Mammary epithelial cell (primary cell): ENCODE results near the gene ACSL6.

ENCODE experiments used
- CTCF ChIP-seq, 2 donors: IDR thresholded peaks in 1 of 2; conservative IDR thresholded peaks in 1 of 2; 2 replicates each; pipeline ENCODE4 v1.5.1; 2011 to 2012; ENCODE audit warnings: inconsistent platforms in 2 of 2, low read length in 2 of 2, mild to moderate bottlenecking in 2 of 2, control low read depth in 1 of 2, low read depth in 1 of 2; ENCODE audit not compliant: insufficient read depth in 1 of 2; ENCODE audit errors: extremely low read depth in 1 of 2
- EZH2 ChIP-seq: IDR thresholded peaks from 2 replicates; pipeline ENCODE4 v1.6.1; 2012; ENCODE audit warnings: low read length, inconsistent platforms, borderline replicate concordance

GRCh38 chr5:132032196-132032595 is 20.7 kb upstream of the ACSL6 start:
- TF ChIP-seq CTCF (conservative IDR thresholded peaks at IDR 0.05 in 1 of 2, IDR thresholded peaks at IDR 0.05 in 1 of 2; ENCODE audit: extremely low read depth in 1 of 2, insufficient read depth in 1 of 2, low read depth in 1 of 2, low read length in 2 of 2) (no peak), EZH2 (no peak)
